ENCODE measurements around the gene MYO19.
A peak's percentile ranks its signal among the peaks of the same experiment; 100 is the strongest.

MYO19 gene

GRCh38 chr17:36540696-36541095 is 6.0 kb upstream of the MYO19 start:
- Histone ChIP-seq H3K27me3 (no peaks in the 10 kb centered on the region), H3K27ac (no peak overlapping the region), H3K4me1 (ENCODE audit: control insufficient read depth in 1 of 2, insufficient read depth in 1 of 2, low read depth in 1 of 2, low read length in 1 of 2) (peaks cover 17 to 22% of the 10 kb centered on the region in 2 experiments), H3K9me3 (no peaks in the 10 kb centered on the region), H3K4me3 (ENCODE audit: low read depth in 1 of 2, low read length in 1 of 2) (no peak overlapping the region), H3K36me3 (no peaks in the 10 kb centered on the region)
- TF ChIP-seq, protein P1, sequence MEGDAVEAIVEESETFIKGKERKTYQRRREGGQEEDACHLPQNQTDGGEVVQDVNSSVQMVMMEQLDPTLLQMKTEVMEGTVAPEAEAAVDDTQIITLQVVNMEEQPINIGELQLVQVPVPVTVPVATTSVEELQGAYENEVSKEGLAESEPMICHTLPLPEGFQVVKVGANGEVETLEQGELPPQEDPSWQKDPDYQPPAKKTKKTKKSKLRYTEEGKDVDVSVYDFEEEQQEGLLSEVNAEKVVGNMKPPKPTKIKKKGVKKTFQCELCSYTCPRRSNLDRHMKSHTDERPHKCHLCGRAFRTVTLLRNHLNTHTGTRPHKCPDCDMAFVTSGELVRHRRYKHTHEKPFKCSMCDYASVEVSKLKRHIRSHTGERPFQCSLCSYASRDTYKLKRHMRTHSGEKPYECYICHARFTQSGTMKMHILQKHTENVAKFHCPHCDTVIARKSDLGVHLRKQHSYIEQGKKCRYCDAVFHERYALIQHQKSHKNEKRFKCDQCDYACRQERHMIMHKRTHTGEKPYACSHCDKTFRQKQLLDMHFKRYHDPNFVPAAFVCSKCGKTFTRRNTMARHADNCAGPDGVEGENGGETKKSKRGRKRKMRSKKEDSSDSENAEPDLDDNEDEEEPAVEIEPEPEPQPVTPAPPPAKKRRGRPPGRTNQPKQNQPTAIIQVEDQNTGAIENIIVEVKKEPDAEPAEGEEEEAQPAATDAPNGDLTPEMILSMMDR (IDR thresholded peaks at IDR 0.05) = no peak

GRCh38 chr17:36535669-36536081 is 1.0 kb upstream of the MYO19 start:
- Histone ChIP-seq H3K4me1 (ENCODE audit: control insufficient read depth in 1 of 2, insufficient read depth in 1 of 2, low read depth in 1 of 2, low read length in 1 of 2) (peaks cover 22% of the 10 kb centered on the region in 2 experiments), H3K4me3 (ENCODE audit: low read depth in 1 of 2, low read length in 1 of 2) (peak overlapping the region; percentile 99), H3K27me3 (no peaks in the 10 kb centered on the region), H3K9me3 (no peaks in the 10 kb centered on the region), H3K36me3 (no peaks in the 10 kb centered on the region), H3K27ac (peak overlapping the region; percentile 90)
- TF ChIP-seq, protein P1 (IDR thresholded peaks at IDR 0.05) = no peak

DNA sequence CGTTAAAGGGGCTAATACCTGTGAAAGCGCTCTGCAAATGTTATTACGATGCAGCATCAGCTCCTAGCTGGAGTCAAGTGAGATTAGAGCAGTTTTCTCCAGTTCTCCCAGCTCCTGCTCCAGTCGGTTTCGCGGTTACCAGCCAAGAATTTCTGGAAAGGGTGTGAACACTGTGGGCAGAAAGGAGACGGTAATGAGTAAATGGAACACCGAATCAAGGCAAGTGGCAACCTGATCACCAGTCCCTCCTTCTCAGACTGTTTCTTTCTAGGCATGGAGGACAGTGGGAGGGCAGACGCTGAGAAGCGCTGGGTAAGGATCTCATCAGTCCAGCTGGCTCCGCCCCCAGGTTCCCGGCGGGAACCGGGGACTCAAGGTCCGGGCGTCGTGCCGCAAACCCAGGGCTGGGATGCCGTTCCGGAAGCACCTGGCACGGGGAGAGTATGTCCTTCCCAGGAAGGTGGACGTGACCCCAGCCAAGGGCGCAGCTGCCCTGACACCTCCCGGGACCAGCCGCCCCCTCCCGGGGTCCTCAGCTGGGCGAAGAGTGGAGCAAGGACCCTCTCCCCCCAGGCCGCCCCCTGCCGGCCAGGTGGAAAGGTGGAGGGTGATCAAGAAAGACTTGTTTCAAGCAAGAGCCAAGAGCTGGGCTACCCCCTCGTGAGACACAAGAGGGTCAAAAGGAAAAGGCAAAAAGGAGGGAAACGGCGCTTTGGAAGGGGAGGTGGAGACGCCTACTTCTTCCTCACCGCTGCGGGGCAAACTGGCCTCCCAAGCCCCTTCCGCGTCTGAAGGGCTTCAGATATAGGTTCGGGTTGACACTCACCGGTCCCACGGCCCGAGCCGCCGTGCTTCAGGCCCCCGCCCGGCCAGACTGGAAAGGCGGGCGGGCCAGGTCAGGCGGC is 481 bp downstream of the MYO19 start:
- no peaks in the 10 kb centered on the region for H3K9me3 ChIP-seq
- H3K4me3 ChIP-seq (ENCODE audit: low read depth in 1 of 2, low read length in 1 of 2) = peak overlapping the region; percentile 99
- H3K4me1 ChIP-seq (ENCODE audit: control insufficient read depth in 1 of 2, insufficient read depth in 1 of 2, low read depth in 1 of 2, low read length in 1 of 2) = peaks cover 22% of the 10 kb centered on the region in 2 experiments
- H3K27me3 ChIP-seq = no peaks in the 10 kb centered on the region
- peak overlapping the region; percentile 90 for H3K27ac ChIP-seq
- TF ChIP-seq, protein P1 (IDR thresholded peaks at IDR 0.05) = peak; percentile 47
- H3K36me3 ChIP-seq = no peaks in the 10 kb centered on the region

GRCh38 chr17:36532435-36532975 is 2.2 kb downstream of the MYO19 start:
- TF ChIP-seq, protein P1 (IDR thresholded peaks at IDR 0.05) = no peak
- no peak overlapping the region for H3K4me3 ChIP-seq (ENCODE audit: low read depth in 1 of 2, low read length in 1 of 2)
- peaks cover 22% of the 10 kb centered on the region in 2 experiments for H3K4me1 ChIP-seq (ENCODE audit: control insufficient read depth in 1 of 2, insufficient read depth in 1 of 2, low read depth in 1 of 2, low read length in 1 of 2)
- H3K9me3 ChIP-seq = no peaks in the 10 kb centered on the region
- H3K36me3 ChIP-seq = peaks cover 6% of the 10 kb centered on the region
- no peaks in the 10 kb centered on the region for H3K27me3 ChIP-seq
- no peak overlapping the region for H3K27ac ChIP-seq

DNA sequence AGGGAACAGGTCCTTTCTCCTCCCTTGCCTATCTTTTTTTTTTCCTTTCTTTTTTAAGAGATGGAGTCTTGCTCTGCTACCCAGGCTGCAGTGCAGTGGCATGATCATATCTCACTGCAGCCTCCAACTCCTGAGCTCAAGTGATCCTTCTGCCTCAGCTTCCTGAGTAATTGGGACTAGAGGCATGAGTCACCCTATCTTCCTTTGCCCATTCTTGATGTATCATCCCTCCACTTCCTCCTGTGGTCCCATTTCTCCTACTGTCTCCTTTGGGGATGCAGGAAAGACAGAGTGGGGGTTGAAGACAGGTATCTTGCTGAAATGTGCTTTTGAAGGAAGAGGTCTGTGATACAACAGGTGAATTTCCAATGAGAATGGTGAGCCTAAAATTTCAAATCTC is 5.5 kb downstream of the MYO19 start:
- TF ChIP-seq, protein P1 (IDR thresholded peaks at IDR 0.05) = no peak
- H3K4me1 ChIP-seq (ENCODE audit: control insufficient read depth in 1 of 2, insufficient read depth in 1 of 2, low read depth in 1 of 2, low read length in 1 of 2) = peaks cover 7 to 9% of the 10 kb centered on the region in 2 experiments
- H3K4me3 ChIP-seq (ENCODE audit: low read depth in 1 of 2, low read length in 1 of 2) = no peak overlapping the region
- H3K27ac ChIP-seq = no peak overlapping the region
- H3K36me3 ChIP-seq = peaks cover 33% of the 10 kb centered on the region
- H3K27me3 ChIP-seq = no peaks in the 10 kb centered on the region
- no peaks in the 10 kb centered on the region for H3K9me3 ChIP-seq

All from neutrophil (primary cell).